HG03354 (cell line): ENCODE measurements around the gene SMPD2.
A peak's percentile ranks its signal among the peaks of the same experiment; 100 is the strongest.
"Not testable (repeated sequence)": the region's sequence is repeated elsewhere in the genome, so short reads cannot be mapped to it uniquely, and the experiment has no call there.

Experiments used
- ATAC-seq: cut with Tn5 transposase; IDR thresholded peaks from one replicate; pipeline ENCODE4 v1.9.1; 2021; ENCODE audit warnings: mild to moderate bottlenecking; ENCODE audit not compliant: unreplicated experiment, poor library complexity, severe bottlenecking

The SMPD2 gene

DNA sequence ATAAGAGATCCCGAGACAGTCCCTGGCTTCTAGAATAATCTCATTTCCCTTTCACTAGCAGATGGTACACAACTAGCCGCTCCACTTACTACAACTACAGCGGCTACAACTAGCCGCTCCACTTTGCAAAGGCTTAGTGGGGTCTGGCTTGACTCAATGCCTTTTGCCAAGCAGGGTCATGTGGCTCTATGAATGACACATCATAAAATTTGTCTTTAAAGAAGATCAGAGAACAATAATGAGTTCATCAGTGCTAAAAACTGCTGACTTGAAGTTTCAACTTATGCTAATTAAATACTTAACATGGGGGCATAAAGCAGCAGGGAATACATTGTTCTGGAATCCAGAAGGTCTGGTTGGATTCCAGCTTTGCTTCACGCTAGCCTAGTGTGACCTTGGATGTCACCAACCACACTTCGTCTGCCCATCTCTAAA, 17.1 kb downstream of the SMPD2 start:
- no peak for ATAC-seq

DNA sequence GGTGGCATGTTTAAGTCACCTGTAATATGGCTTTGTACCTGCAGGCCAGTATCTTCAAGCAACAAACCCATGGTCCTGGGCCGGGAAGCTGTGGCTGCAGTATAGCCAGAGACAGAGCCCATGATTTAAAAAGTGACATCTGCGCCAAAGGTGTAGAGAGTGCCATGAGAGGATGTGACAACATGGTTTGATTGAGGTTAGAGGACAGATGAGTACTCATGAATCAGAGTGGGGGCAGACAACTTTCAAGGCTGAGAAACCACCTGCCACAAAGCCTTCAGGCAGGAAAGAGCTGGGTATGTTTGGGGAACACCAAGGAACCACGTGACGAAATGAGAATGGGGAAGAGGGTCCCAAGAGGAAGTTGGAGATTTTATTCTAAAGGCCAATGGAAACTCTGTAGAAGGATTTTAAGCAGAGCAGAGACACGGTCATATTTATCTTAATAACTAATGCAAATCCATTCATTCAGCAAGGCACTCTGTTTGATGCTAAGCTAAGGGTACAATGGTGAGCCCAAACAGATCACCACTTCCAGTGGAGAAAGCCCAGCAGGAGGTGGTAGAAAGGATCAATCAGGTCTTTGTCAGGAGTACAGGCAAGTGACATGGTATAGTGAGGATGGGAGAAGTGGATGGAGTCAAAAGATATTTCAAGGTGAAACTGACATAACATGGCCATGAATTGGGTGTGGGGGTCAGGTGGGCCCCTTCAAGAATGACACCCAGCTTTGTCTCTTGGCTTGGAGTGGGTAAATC, 18.4 kb downstream of the SMPD2 start:
- peak; percentile 21 for ATAC-seq

DNA sequence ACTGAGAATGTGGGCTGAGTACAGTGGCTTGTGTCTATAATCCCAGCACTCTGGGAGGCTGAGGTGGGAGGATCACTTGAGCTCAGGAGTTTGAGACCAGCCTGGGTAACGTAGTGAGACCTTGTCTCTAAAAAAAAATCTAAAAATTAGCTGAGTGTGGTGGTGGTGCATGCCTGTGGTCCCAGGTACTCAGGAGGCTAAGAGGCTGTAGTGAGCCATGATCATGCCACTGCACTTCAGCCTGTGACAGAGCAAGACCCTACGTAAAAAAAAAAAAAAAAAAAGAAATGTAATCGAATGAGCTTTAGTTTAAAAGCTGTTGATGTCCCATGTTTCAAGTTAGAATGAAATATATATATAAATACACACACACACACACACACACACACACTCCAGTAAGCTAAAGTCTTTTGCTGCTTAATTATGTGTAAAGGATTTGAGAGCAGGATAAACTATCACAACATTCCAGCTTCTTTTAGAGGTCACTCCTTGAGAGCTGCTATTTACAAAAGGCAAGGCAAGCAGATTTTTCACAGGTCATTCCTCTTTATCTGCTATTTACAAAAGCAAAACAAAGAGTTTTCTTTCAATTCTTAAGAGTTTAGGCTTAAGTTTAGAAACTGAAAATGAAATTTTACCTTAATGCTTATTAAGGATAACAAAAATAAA, 19.8 kb downstream of the SMPD2 start:
- ATAC-seq = no peak

DNA sequence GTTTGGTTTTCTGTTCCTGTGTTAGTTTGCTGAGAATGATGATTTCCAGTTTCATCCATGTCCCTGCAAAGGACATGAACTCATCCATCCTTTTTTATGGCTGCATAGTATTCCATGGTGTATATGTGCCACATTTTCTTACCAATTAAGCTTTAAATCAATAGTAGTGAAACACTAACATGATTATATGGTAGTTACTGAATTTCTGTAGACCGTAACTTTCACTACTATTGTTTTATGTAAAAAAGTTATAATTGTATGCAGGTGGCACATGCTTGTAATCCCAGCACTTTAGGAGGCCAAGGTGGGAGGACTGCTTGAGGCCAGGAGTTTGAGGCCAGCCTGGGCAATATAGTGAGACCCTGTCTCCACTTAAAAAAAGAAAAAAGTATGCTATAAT, 20.7 kb downstream of the SMPD2 start:
- ATAC-seq = not testable (repeated sequence)

DNA sequence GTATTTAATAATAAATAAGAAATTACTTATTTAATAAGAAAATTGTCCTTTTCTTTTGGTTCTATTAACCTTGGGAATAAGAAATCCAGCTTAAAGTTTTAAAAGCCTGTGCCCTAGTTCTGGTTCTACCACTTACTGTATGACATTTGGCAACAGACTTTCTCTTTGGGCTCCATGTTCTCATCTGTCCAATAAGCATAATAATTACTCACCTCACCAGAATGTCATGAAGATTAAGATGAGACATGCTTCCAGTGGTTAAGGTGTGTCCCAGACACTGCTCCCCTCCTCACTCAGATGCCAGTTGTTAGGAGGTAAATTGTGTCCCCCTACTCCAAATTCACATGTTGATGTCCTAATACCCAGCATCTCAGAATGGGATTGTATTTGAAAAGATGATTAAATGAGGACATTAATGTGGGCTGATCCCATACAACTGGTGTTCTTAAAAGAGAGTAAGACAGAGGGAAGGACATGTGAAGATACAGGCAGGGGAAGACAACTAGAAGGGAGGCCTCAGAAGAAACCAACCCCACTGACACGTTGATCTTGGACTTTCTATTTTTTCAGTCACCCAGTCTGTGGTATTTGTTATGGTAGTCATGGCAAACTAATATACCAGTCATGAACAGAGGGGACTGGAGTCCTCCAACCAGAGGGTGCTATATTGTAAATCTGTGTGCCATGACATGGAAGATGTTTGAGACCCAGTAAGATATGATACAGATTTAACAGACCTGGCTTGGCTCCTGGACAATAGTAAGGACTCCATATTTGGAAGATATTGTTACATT, 21.4 kb downstream of the SMPD2 start:
- ATAC-seq = no peak

DNA sequence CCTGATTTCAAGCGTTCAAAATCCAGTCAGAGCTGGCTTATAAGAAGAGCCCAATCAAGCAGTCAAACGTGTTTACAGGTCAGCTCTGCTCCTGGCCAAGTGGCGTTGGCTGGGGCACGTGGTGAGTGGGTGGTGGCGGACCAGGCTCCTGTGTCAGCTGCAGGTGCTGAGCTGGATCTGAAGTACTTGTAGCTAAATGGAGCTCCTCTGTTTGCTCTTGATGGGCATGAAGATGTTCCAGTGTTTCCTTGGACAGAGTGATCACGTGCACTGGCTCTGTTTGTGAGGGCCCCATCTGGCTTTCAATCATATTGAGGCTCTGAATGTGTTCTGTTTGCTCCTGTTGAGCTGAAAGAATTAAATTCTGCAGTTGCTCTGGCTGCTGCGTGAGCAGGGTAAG, 25.2 kb downstream of the SMPD2 start:
- ATAC-seq = no peak

DNA sequence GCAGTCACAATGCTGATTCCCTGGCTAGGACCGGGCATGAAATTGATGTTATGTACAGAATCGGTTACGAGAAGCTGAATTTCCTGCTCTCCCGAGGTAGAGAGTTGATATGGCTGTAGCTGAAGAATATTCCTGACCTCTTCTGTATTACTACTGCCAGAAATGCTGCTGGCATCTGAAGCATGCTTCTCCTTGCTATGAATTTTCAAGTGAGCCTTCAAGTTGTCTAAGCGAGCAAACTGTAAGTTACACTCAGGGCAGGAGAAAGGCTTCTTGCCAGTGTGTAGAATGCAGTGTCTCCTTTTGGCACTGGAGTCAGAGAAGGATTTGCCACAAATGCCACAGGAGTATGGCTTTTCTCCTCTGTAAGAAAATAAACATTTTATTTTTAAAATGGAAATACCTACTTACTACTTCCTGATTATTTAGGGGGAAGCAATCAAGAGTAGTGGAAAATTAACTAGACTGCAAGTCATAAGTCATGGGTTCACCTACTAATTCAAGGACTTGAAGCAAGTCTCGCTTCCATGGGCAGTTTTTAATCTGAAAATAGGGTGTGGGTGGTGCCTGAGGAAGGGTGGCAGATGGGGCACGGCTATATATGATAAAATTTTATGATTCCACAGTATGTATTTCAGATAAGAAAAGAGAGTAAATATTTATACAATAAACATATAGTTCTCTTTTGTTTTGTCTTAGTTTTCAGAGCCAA, 25.8 kb downstream of the SMPD2 start:
- no peak for ATAC-seq

DNA sequence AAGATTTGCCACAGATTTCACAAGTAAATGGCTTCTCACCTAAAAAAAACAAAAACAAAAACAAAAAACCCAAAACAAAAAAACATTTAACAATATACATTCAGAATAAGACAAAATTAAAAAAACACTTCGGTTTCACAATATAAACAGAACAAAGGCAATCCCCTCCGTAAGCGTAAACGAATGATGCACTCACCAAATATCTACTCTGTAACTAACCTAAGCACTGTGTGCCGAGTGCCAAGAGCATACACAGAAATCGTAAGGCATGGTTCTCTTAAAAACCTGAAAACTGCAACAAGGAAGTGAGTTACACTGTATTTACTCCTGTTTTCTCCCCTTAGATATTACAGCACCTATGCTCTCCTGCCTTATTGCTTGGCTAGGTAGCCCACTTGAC, 27.2 kb downstream of the SMPD2 start:
- ATAC-seq = no peak

DNA sequence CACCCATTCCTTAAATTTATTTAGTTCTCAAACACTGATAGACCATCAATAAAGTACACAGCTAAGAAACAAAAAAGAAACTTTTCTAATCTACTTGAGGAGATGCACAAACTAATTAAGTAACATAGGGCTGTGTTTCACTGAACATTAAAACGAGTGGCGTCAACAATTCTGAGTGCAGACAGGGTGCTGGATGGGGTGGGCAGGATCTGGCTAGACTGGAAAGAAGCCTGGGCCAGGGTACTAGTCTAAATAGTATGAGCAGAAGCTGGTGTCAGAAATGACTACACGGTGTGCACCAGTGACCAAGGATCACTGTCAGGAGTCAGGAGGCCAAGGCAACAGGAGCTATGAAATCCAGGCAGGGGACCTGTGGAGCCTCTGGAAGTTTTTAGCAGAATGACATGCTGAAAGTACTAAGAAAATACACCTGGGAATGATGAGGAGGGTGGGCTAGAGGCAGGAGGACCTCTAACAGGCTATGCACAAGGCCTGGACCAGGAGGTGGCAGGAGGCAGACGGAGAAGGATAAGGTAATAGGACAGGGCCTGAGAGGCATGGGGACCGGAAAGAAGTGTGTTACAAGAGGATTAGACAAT, 29.2 kb downstream of the SMPD2 start:
- no peak for ATAC-seq

DNA sequence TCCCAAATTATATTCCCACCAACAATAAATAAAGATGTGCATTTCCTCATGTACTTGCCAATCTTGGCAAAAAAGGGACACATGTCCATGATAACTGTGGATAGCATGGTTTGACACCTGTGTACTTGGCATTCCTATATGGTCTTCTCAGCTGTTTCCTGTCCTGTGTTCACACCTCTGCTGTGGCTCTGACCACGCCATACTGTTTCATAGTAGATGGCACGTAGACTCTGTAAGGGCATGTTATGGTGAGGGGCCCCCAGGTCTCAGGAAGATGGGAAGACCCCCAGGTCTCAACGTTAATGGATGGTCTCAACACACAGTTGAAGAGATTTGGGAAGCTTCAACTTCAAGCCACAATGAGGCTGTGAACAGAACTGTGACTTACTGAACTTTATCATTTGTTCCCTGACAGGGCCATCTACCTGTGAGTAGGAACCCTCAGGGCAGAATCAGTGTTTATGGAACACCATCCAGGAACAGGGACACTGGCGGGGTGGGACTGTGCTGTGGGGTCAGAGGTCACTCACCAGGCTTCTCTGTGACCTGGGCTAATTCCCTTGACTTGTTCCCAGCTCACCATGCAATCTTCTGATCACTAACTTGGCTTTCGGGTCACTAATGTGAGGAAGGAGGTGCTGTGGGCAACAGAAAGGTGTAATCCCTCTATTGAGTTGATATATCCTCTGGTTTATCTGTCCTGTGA, 30.7 kb downstream of the SMPD2 start:
- no peak for ATAC-seq

DNA sequence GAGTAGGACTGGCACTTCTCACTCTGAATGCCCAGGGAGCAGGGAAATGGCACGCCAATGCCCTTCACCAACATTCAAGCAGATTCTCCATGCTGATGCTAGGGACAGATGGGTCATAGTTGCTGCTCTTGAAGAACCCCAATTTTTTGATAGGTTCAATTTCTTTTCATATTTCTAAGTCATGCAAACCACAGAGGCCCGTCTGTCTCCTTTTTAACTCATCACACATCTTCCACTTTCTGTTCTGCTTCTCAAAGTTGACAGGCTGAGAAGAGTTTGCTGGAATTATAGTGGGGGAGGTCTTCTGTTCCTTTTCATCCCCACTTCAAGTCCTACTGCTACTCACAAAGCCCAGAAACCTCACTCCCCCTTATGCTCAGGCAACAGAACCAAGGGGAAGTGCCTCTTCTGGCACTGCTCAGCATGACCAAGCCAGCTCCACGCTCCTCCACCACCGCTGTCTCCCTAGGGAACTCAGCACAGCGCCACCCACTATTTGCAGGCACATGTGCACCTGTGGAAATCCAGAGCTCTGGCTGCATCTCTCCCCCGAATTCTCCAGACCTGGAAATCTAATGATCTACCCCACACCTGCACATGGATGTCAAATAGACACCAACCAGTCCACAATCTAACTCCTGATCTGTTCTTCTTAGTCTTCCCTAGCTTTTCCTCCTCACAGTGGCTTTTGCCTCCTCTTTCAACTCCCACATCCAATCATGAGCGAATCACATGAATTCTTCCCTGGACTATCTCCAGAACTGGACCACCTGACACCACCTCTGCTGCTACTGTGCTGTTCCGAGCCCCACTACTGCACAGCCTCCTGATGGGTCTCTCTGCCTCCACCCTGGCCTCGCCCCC, 31.8 kb downstream of the SMPD2 start:
- ATAC-seq = peak; percentile 67

DNA sequence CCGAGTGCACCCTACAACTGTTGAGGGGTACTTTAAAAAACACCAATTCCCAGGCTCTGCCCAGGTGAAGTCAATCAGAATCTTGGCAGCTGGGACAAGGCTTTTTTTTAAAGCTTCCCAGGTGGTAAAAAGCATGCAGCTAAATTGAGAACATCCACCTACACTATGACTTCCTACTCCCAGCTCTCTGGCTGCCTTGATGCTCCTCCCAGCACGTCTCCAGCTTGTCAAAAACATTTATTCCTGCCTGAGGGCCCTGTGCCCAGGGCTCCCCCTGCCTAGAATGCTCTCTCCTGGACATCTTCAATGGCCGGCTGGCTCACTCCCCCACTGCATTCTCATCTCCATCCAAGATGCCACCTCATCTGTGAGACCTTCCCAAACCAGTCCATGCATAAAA, 32.6 kb downstream of the SMPD2 start:
- ATAC-seq = no peak

DNA sequence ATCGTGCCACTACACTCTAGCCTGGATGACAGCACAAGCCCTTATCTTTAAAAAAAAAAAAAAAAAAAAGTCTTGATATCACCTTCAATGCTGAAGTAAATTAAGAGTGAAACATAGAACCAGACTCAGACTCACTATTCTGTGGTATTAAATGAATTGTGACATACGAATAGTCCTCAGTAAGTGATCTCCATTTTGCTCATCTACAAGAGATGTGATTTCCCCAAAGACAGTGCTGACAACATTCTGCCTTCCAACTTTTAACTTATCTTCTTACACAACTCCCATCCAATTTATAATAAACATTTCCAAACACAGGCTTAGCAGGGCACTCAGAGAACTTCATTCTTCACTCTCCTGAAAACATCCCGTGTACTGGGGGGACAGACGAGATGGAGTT, 34.5 kb downstream of the SMPD2 start:
- ATAC-seq = no peak

DNA sequence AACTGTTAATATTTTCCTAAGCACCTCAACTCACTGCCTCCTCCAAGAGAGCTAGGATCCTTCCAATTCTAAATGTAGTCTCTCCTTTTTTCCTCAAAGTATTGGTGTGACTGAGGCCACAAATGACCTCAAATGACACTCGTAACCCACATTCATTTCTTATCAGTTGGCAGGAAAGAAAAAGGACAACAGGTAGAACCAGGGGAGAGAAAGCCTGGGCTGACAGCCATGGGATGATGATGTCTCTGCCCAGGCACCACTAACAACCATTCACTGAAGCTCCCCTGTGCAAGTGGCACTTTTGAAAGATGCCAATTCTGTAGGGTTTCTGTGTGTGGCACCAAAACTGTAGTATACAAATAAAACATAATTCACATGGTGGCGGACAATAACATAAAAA, 35.1 kb downstream of the SMPD2 start:
- ATAC-seq = no peak

DNA sequence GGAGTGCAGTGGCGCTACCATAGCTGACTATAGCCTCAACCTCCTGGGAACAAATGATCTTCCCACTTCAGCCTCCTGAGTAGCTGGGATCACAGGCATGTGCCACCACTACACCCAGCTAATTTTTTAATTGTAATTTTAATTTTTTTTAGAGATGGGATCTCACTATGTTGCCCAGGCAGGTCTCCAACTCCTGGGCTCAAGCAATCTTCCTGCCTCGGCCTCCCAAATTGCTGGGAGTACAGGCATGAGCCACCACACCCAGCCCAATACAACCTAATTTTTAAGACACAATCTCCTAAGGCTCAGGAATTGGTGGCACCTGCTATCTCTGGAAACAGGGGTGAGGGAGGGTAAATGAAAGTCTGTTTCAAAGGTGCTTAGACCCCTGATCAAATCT, 36.7 kb downstream of the SMPD2 start:
- no peak for ATAC-seq

DNA sequence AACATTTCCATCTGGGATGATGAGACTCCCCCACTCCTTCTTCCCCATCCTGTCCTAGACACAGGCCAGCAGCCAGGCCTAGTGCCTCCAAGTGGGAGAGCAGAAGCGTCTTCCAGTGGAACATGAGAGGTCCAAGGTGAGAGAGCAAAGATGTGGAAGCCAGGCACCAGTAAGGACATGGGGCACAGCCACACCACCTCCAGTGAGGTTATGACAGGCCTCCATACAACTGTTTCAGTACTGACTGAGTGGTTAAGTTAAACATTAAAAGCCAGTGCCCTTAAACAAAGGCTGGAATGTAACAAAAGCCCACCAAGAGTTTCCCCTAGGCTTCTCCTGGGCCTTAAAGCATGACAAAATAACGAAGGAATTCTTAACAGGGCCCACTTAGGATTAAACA, 37.2 kb downstream of the SMPD2 start:
- peak; percentile 70 for ATAC-seq

DNA sequence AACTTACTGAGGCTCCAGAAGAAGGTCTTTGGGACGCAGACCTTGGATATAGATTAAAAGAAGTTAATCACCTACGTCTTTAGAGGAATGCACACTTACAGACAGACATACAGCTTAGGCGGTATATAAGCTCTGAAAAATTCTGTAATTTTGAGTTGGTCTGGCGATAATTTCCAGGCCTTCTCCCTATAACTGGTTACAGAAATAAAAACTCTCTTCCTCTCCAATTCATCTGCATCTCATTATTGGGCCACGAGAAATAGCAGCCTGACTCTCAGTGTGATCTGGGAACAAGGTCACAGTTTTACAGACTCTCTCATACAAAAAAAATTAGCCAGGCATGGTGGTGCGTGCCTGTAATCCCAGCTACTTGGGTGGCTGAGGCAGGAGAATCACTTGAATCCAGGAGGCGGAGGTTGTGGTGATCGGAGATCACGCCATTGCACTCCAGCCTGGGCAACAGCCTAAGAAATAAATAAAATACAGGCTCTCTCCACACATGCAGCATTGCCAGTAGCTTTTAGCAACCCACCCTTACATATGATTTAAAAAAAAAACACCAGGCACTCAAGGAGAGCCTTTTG, 37.8 kb downstream of the SMPD2 start:
- ATAC-seq = no peak
